Keratinocyte (primary cell): Measurements from ENCODE around the gene SPINT3. TPM values are rescaled to one million over a fixed set of nuclear protein-coding genes. Genes with fewer than 3 reads are reported as not detected.

Source experiments
- DNase-seq: peaks from one replicate; pipeline ENCODE4 v3.0.0-alpha.2; 2011; ENCODE audit warnings: low read depth, missing footprints, low spot score
- FAIRE-seq: peaks from 2 replicates; lab custom pipeline; 2011; peaks lifted over from hg19 to GRCh38; lab: Jason Lieb, UNC
- H2AFZ ChIP-seq: 2 replicates; pipeline ENCODE4 v1.6.0; 2012; ENCODE audit warnings: low read length, control low read depth, inconsistent platforms; ENCODE audit not compliant: control insufficient read depth
- H3K27ac ChIP-seq: 2 replicates; pipeline ENCODE4 v1.5.1; 2011; ENCODE audit warnings: low read length; ENCODE audit not compliant: control insufficient read depth, insufficient read depth
- H3K27me3 ChIP-seq: 3 replicates; pipeline ENCODE4 v1.6.0; 2011; ENCODE audit warnings: low read length; ENCODE audit not compliant: control insufficient read depth, insufficient read depth; ENCODE audit errors: extremely low read depth
- H3K36me3 ChIP-seq, 2 experiments: 2 replicates in 1 of 2; 3 replicates in 1 of 2; pipeline ENCODE4 v1.5.1; 2011; ENCODE audit warnings: low read length in 2 of 2, mild to moderate bottlenecking in 1 of 2; ENCODE audit not compliant: control insufficient read depth in 2 of 2, insufficient read depth in 2 of 2; ENCODE audit errors: extremely low read depth in 1 of 2
- H3K4me1 ChIP-seq: 3 replicates; pipeline ENCODE4 v1.5.1; 2011; ENCODE audit warnings: low read length; ENCODE audit not compliant: control insufficient read depth, insufficient read depth; ENCODE audit errors: extremely low read depth
- H3K4me2 ChIP-seq: 3 replicates; pipeline ENCODE4 v1.6.0; 2011; ENCODE audit warnings: low read depth, low read length; ENCODE audit not compliant: control insufficient read depth, insufficient read depth; ENCODE audit errors: extremely low read depth
- H3K4me3 ChIP-seq, 3 experiments: fragments of 200-600 bp in 1 of 3; sonication (generic) in 1 of 3; 2 replicates in 2 of 3; 3 replicates in 1 of 3; pipeline ENCODE4 v1.5.1; 2011 to 2016; ENCODE audit warnings: low read length in 3 of 3, mild to moderate bottlenecking in 3 of 3, control low read depth in 2 of 3, inconsistent platforms in 1 of 3, low read depth in 1 of 3, mixed read lengths in 1 of 3, mixed run types in 1 of 3, moderate library complexity in 1 of 3; ENCODE audit not compliant: control insufficient read depth in 2 of 3, insufficient read depth in 2 of 3; ENCODE audit errors: extremely low read depth in 1 of 3
- H3K79me2 ChIP-seq: 2 replicates; pipeline ENCODE4 v1.6.0; 2012; ENCODE audit warnings: low read length; ENCODE audit not compliant: control insufficient read depth, insufficient read depth
- H3K9ac ChIP-seq: 3 replicates; pipeline ENCODE4 v1.6.0; 2011; ENCODE audit warnings: low read length; ENCODE audit not compliant: control insufficient read depth, insufficient read depth; ENCODE audit errors: extremely low read depth
- H3K9me1 ChIP-seq: 3 replicates; pipeline ENCODE4 v1.6.0; 2011; ENCODE audit warnings: low read length; ENCODE audit not compliant: control insufficient read depth, insufficient read depth; ENCODE audit errors: extremely low read depth
- H3K9me3 ChIP-seq: 2 replicates; pipeline ENCODE4 v1.5.1; 2012; ENCODE audit warnings: low read depth, low read length; ENCODE audit not compliant: control insufficient read depth
- H4K20me1 ChIP-seq: 3 replicates; pipeline ENCODE4 v1.6.0; 2011; ENCODE audit warnings: low read length; ENCODE audit not compliant: control insufficient read depth, insufficient read depth; ENCODE audit errors: extremely low read depth
- CTCF ChIP-seq, 3 experiments: IDR thresholded peaks in 1 of 3; conservative IDR thresholded peaks in 1 of 3; optimal IDR thresholded peaks in 1 of 3; 2 replicates in 2 of 3; 3 replicates in 1 of 3; pipeline versions ENCODE3 to v1.5.1; 2011; ENCODE audit warnings: low read length in 3 of 3, mild to moderate bottlenecking in 3 of 3, moderate library complexity in 2 of 3, control low read depth in 1 of 3, inconsistent platforms in 1 of 3; ENCODE audit not compliant: insufficient read depth in 2 of 3; ENCODE audit errors: extremely low read depth in 1 of 3
- EZH2 ChIP-seq: IDR thresholded peaks from one replicate; pipeline ENCODE4 v1.6.1; 2012; ENCODE audit warnings: inconsistent platforms, mild to moderate bottlenecking, low read length, moderate library complexity
- dilution Hi-C: fragments of 300-500 bp; cut with MboI; formaldehyde crosslinking; loops from one replicate; pipeline ENCODE4 v1.7.0; 2020; ENCODE audit warnings: low sequenced_read_pairs; ENCODE audit not compliant: extremely low pct_ligation_motif_present
- polyA plus RNA-seq, 5 experiments: library from polyadenylated mRNA; depleted of rRNA in 3 of 5; stranded (reverse) in 3 of 5; stranded (forward) in 1 of 5; unstranded in 1 of 5; fragments of >200 nt; gene quantifications; 1 replicate in 1 of 5; 2 replicates in 3 of 5; 3 replicates in 1 of 5; pipeline versions ENCODE4 v1.2.1 to v1.2.3, GENCODE V29; 2011 to 2012; ENCODE audit warnings: missing spikeins in 2 of 5, low read depth in 1 of 5, low replicate concordance in 1 of 5

SPINT3 gene
- polyA plus RNA-seq, 1 donor (not counting 4 experiments of a cell fraction or from before 2014, with no cell fraction given) = not detected

GRCh38 chr20:45487231-45487635 lies 28.2 kb downstream of the SPINT3 start:
- no peak overlapping the region for H2AFZ ChIP-seq
- H3K9ac ChIP-seq = no peak overlapping the region
- H3K9me1 ChIP-seq = no peaks in the 10 kb centered on the region
- H3K9me3 ChIP-seq = no peaks in the 10 kb centered on the region
- dilution Hi-C loops = no loop called here
- no peak overlapping the region for H3K4me3 ChIP-seq
- DNase-seq (no peak), FAIRE-seq (no peak)
- H4K20me1 ChIP-seq = no peaks in the 10 kb centered on the region
- H3K4me1 ChIP-seq = peaks cover 14% of the 10 kb centered on the region
- peaks cover 8% of the 10 kb centered on the region for H3K27me3 ChIP-seq
- no peak overlapping the region for H3K4me2 ChIP-seq
- no peaks in the 10 kb centered on the region for H3K36me3 ChIP-seq
- H3K27ac ChIP-seq = no peak overlapping the region
- H3K79me2 ChIP-seq = no peaks in the 10 kb centered on the region
- no peak for TF ChIP-seq EZH2
- TF ChIP-seq CTCF (optimal IDR thresholded peaks at IDR 0.05 in 1 of 3, IDR thresholded peaks at IDR 0.05 in 1 of 3, conservative IDR thresholded peaks at IDR 0.05 in 1 of 3; ENCODE audit: extremely low read depth in 1 of 3, insufficient read depth in 2 of 3, low read length in 3 of 3) = no peak

DNA sequence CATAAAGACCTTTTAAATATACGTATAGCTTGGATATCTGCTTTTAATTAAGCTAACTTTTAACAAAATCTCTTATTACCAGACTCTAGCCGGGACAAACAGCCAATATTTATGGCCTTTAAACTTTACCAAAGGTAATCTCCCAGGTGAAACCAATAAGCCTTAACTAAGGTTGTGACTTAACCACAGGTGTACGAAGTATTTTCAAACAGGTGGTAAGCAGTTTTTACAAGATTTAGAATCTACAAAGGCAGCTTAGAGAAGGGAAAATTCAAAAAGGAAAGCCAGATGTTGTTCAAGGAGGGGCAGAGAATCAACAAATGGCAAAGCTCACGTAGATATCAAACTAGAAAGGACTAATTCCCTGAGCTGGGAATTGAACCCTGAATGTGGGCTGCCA lies 30.0 kb downstream of the SPINT3 start:
- dilution Hi-C loops = no loop called here

More for the DNA sequence above, 30.0 kb downstream of the SPINT3 start:
- no peak for DNase-seq
- Histone ChIP-seq H3K9me1 (no peaks in the 10 kb centered on the region), H3K36me3 (no peaks in the 10 kb centered on the region), H3K4me3 (no peak overlapping the region), H3K27ac (no peak overlapping the region), H2AFZ (no peak overlapping the region), H3K4me2 (no peak overlapping the region), H4K20me1 (no peaks in the 10 kb centered on the region), H3K27me3 (peaks cover 16% of the 10 kb centered on the region), H3K4me1 (peaks cover 14% of the 10 kb centered on the region), H3K9me3 (no peaks in the 10 kb centered on the region), H3K9ac (no peak overlapping the region), H3K79me2 (no peaks in the 10 kb centered on the region)
- no peak for FAIRE-seq
- TF ChIP-seq CTCF (optimal IDR thresholded peaks at IDR 0.05 in 1 of 3, IDR thresholded peaks at IDR 0.05 in 1 of 3, conservative IDR thresholded peaks at IDR 0.05 in 1 of 3; ENCODE audit: extremely low read depth in 1 of 3, insufficient read depth in 2 of 3, low read length in 3 of 3) = no peak
- no peak for TF ChIP-seq EZH2
